ENCODE data around the gene COPB1.

Gene COPB1

GRCh38 chr11:14449302-14449714, 50.3 kb downstream of the COPB1 start:
- no peak for DNase-seq (ENCODE audit: extremely low spot score)
- ChIA-PET CTCF (no interaction called here), POLR2A (no interaction called here)
- no peak for TF ChIP-seq FOXM1 (IDR thresholded peaks at IDR 0.05; ENCODE audit: borderline replicate concordance)

- DNase-seq (ENCODE audit: extremely low spot score): no peak
- TF ChIP-seq FOXM1 (IDR thresholded peaks at IDR 0.05; ENCODE audit: borderline replicate concordance): no peak
- no peak for TF ChIP-seq TARDBP (IDR thresholded peaks at IDR 0.05)
- TF ChIP-seq NFRKB (IDR thresholded peaks at IDR 0.05): no peak
- no peak for TF ChIP-seq LEF1 (IDR thresholded peaks at IDR 0.05; ENCODE audit: borderline replicate concordance)
- no peak for TF ChIP-seq BHLHE40 (IDR thresholded peaks at IDR 0.05; ENCODE audit: borderline replicate concordance)
- no peak for TF ChIP-seq FOXK2 (IDR thresholded peaks at IDR 0.05)
- no peak for TF ChIP-seq PKNOX1 (IDR thresholded peaks at IDR 0.05)
- TF ChIP-seq HDGF (IDR thresholded peaks at IDR 0.05; ENCODE audit: borderline replicate concordance): no peak
- TF ChIP-seq L3MBTL2 (conservative IDR thresholded peaks at IDR 0.05): no peak
- no peak for TF ChIP-seq CTBP1 (IDR thresholded peaks at IDR 0.05; ENCODE audit: borderline replicate concordance)
- TF ChIP-seq SP1 (IDR thresholded peaks at IDR 0.05): no peak
- no peak for TF ChIP-seq ELF4 (IDR thresholded peaks at IDR 0.05)
- TF ChIP-seq ZNF384 (IDR thresholded peaks at IDR 0.05): no peak
- CTCF ChIA-PET: no interaction called here
- POLR2A ChIA-PET: no interaction called here
These were observed 51.4 kb downstream of the COPB1 start for GRCh38 chr11:14448240-14448639.

- no peak for DNase-seq (ENCODE audit: extremely low spot score)
- CTCF ChIA-PET: no interaction called here
- POLR2A ChIA-PET: no interaction called here
- TF ChIP-seq SP1 (IDR thresholded peaks at IDR 0.05) (no peak), ELF4 (IDR thresholded peaks at IDR 0.05) (no peak), FOXA1 (IDR thresholded peaks at IDR 0.05) (no peak), FOXK2 (IDR thresholded peaks at IDR 0.05) (no peak), NFRKB (IDR thresholded peaks at IDR 0.05) (no peak), FOXM1 (IDR thresholded peaks at IDR 0.05; ENCODE audit: borderline replicate concordance) (no peak), CTBP1 (IDR thresholded peaks at IDR 0.05; ENCODE audit: borderline replicate concordance) (no peak), TARDBP (IDR thresholded peaks at IDR 0.05) (no peak), L3MBTL2 (conservative IDR thresholded peaks at IDR 0.05) (no peak), PKNOX1 (IDR thresholded peaks at IDR 0.05) (no peak)
These were observed 52.9 kb downstream of the COPB1 start for GRCh38 chr11:14446701-14447169.

GRCh38 chr11:14445542-14446530, 53.8 kb downstream of the COPB1 start:
- ChIA-PET POLR2A (no interaction called here), CTCF (interaction anchor here (0.7 kb wide), 1 partner anchor 10 kb away, joined by 3 read pairs; no protein-coding TSS in a partner anchor)
- TF ChIP-seq SP1 (IDR thresholded peaks at IDR 0.05) (no peak), L3MBTL2 (conservative IDR thresholded peaks at IDR 0.05) (no peak)
- DNase-seq (ENCODE audit: extremely low spot score): no peak

GRCh38 chr11:14444441-14445189, 55.0 kb downstream of the COPB1 start:
- TF ChIP-seq SUZ12 (IDR thresholded peaks at IDR 0.05) (no peak), HDGF (IDR thresholded peaks at IDR 0.05; ENCODE audit: borderline replicate concordance) (no peak), CTBP1 (IDR thresholded peaks at IDR 0.05; ENCODE audit: borderline replicate concordance) (no peak), FOXK2 (IDR thresholded peaks at IDR 0.05) (no peak), L3MBTL2 (conservative IDR thresholded peaks at IDR 0.05) (no peak), NFRKB (IDR thresholded peaks at IDR 0.05) (no peak), FOXA1 (IDR thresholded peaks at IDR 0.05) (no peak), ZNF384 (IDR thresholded peaks at IDR 0.05) (no peak), LEF1 (IDR thresholded peaks at IDR 0.05; ENCODE audit: borderline replicate concordance) (no peak), FOXM1 (IDR thresholded peaks at IDR 0.05; ENCODE audit: borderline replicate concordance) (no peak), TARDBP (IDR thresholded peaks at IDR 0.05) (no peak), BHLHE40 (IDR thresholded peaks at IDR 0.05; ENCODE audit: borderline replicate concordance) (no peak), ELF4 (IDR thresholded peaks at IDR 0.05) (no peak), PKNOX1 (IDR thresholded peaks at IDR 0.05) (no peak), ARNT (IDR thresholded peaks at IDR 0.05) (no peak), SP1 (IDR thresholded peaks at IDR 0.05) (no peak)
- ChIA-PET POLR2A (no interaction called here), CTCF (interaction anchor here (0.6 to 0.7 kb wide), 2 partner anchors 11 to 40 kb away, joined by 3 read pairs; no protein-coding TSS in a partner anchor)
- DNase-seq (ENCODE audit: extremely low spot score): no peak

- POLR2A ChIA-PET: no interaction called here
- CTCF ChIA-PET: no interaction called here
- DNase-seq (ENCODE audit: extremely low spot score): no peak
- TF ChIP-seq NFRKB (IDR thresholded peaks at IDR 0.05) (no peak), CTBP1 (IDR thresholded peaks at IDR 0.05; ENCODE audit: borderline replicate concordance) (no peak), FOXK2 (IDR thresholded peaks at IDR 0.05) (no peak), LEF1 (IDR thresholded peaks at IDR 0.05; ENCODE audit: borderline replicate concordance) (no peak), BHLHE40 (IDR thresholded peaks at IDR 0.05; ENCODE audit: borderline replicate concordance) (no peak), TARDBP (IDR thresholded peaks at IDR 0.05) (no peak), SP1 (IDR thresholded peaks at IDR 0.05) (no peak), ARNT (IDR thresholded peaks at IDR 0.05) (no peak), FOXM1 (IDR thresholded peaks at IDR 0.05; ENCODE audit: borderline replicate concordance) (no peak), PKNOX1 (IDR thresholded peaks at IDR 0.05) (no peak), SUZ12 (IDR thresholded peaks at IDR 0.05) (no peak), FOXA1 (IDR thresholded peaks at IDR 0.05) (no peak), ELF4 (IDR thresholded peaks at IDR 0.05) (no peak), ZNF384 (IDR thresholded peaks at IDR 0.05) (no peak), HDGF (IDR thresholded peaks at IDR 0.05; ENCODE audit: borderline replicate concordance) (no peak), L3MBTL2 (conservative IDR thresholded peaks at IDR 0.05) (no peak)
These were observed 56.0 kb downstream of the COPB1 start for GRCh38 chr11:14443638-14444037.

Data from HEK293T (cell line).